22Rv1 (cell line): Measurements from ENCODE around the gene CAPN10.
A peak's percentile ranks its signal among the peaks of the same experiment; 100 is the strongest.

Source experiments
- H3K27ac ChIP-seq: fragments of 450-650 bp; 2 replicates; pipeline ENCODE4 v1.5.1; 2017
- ZFX ChIP-seq: fragments of 450-650 bp; IDR thresholded peaks from 2 replicates; pipeline ENCODE4 v1.6.1; 2017; ENCODE audit warnings: antibody characterized with exemption, borderline replicate concordance
- TF ChIP-seq, protein P1 (sequence below): fragments of 450-650 bp; IDR thresholded peaks from 2 replicates; pipeline ENCODE4 v1.5.1; 2017; ENCODE audit warnings: mild to moderate bottlenecking

Gene CAPN10

DNA sequence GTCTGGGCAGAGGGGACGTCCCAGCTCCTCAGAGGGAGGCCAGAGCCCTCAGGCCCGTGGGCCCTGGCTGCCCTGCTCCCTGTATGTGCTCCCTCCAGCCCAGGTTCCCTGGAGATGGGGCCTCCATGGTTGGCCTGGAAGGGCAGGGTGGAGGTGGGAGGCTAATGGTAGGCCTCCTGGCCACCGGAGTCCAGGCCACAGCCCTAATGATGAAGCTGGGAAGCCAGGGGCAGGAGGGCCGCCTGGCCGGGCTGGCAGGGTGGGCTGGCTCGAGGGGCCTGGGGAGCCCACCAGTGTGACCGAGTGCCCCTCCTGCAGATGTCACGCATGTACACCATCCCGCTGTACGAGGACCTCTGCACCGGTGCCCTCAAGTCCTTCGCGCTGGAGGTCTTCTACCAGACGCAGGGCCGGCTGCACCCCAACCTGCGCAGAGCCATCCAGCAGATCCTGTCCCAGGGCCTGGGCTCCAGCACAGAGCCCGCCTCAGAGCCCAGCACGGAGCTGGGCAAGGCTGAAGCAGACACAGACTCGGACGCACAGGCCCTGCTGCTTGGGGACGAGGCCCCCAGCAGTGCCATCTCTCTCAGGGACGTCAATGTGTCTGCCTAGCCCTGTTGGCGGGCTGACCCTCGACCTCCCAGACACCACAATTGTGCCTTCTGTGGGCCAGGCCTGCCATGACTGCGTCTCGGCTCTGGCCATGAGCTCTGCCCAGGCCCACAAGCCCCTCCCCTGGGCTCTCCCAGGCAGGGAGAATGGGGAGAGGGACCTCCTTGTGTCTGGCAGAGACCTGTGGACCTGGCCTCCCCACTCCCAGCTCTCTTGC lies 9.0 kb upstream of the CAPN10 start:
- no peak for TF ChIP-seq ZFX
- TF ChIP-seq, protein P1, sequence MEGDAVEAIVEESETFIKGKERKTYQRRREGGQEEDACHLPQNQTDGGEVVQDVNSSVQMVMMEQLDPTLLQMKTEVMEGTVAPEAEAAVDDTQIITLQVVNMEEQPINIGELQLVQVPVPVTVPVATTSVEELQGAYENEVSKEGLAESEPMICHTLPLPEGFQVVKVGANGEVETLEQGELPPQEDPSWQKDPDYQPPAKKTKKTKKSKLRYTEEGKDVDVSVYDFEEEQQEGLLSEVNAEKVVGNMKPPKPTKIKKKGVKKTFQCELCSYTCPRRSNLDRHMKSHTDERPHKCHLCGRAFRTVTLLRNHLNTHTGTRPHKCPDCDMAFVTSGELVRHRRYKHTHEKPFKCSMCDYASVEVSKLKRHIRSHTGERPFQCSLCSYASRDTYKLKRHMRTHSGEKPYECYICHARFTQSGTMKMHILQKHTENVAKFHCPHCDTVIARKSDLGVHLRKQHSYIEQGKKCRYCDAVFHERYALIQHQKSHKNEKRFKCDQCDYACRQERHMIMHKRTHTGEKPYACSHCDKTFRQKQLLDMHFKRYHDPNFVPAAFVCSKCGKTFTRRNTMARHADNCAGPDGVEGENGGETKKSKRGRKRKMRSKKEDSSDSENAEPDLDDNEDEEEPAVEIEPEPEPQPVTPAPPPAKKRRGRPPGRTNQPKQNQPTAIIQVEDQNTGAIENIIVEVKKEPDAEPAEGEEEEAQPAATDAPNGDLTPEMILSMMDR = no peak

DNA sequence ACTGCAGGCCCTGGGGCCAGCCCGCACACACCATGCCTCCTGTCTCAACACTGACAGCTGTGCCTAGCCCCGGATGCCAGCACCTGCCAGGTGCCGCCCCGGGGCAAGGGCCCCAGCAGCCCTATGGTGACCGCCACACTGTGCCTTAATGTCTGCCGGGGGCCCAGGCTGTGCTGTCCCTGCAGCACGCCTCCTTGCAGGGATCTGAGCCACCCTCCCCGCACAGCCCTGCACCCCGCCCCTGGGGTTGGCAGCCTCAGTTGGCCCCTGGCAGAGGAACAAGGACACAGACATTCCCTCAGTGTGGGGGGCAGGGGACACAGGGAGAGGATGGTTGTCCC lies 8.5 kb upstream of the CAPN10 start:
- TF ChIP-seq ZFX = no peak
- TF ChIP-seq, protein P1 = no peak
- H3K27ac ChIP-seq = no peak overlapping the region

More for the DNA sequence above, 9.0 kb upstream of the CAPN10 start:
- no peak overlapping the region for H3K27ac ChIP-seq

DNA sequence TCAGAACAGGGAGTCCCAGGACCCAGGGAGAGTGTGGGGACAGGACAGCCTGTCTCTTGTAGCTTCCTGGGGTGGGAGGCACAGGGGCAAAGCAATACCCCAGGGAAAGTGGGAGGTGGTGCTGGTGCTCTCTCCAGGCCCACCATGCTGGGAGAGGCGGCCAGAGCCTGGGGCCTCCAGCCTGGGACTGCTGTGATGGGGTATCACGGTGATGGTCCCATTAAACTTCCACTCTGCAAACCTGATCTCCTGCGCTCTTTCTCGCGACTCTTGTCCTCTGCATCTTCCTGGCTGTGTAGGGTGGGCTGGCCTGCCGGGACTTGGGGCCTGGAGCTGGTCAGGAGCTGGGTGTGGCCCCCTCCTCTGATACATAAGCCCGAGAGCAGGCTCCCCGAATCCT lies 8.0 kb upstream of the CAPN10 start:
- TF ChIP-seq, protein P1 = no peak
- TF ChIP-seq ZFX = no peak
- H3K27ac ChIP-seq = no peak overlapping the region; the same call in 1 of the 2 replicates

DNA sequence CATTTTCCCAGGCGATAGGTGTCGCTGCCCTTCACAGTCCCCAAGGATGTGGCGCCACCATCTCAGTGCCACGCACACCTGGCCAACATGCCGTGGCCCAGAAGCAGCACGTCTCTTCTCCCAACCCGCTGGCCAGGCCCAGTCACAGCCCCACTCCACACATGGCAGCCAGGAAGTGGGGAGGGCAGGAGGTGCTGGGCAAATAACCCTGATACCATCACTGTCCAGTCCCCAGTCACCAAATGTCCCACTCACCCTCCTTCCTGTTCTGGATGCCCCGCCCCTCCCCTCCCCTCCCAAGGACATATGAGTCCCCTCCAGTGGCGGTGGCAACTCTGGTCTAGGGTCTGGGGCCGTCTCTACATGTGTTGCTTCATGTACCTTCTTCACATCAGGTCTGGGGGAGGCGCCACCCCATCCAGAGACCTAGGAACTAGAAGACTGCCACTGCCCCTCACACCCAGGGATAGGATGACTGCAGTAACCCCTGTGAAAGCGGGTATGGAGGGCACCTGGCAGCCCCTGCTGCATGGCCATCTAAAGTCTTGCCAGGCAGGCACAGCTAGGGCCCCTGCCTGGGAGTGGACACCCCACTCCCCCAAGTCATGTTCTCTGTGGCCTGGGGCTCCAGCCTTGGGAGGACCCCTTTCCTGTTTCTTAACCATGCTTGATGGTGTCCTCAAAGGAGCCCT lies 7.3 kb upstream of the CAPN10 start:
- TF ChIP-seq, protein P1 = no peak
- no peak for TF ChIP-seq ZFX
- H3K27ac ChIP-seq = peak overlapping the region; percentile 34

DNA sequence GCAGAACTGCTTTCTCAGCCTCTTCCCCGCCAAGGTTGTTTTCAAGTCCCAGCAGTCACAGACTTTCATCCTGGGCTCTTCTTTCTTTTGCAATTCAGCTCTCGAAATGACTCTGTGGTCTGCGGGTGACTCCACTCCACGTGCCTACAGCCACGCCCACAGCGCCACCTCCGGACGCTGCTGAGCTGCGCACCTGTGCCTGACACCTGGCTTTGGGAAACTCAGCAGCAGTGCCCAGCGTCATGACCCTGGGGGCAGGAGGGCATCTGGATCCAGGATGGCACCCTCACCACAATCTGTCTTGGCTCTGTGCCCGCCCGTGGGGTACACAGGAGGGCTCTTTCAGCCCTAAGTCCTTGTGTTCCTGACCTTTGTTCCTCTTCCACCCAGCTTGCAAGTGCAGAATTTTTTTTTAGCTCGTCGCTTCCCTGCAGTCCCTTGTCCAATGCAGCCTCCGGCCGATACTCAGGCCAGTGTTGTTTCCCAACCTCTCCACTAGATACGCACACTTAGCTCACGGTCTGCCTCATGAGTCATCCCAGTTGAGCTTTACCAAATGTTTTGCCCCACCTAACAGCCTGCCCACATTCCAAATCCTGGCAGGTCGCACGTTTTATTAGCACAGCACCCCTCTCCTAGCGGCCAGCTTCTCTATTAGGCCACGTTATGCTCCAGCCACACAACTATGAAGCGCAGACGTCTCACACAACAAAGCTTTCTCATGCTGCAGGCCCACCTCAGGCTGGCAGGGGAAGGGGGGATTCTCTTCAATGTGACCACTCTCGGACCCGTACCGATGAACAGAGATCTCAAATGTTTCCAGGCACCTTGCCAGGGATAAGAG lies 6.5 kb upstream of the CAPN10 start:
- TF ChIP-seq, protein P1 = peak; percentile 58
- no peak for TF ChIP-seq ZFX
- H3K27ac ChIP-seq = peak overlapping the region; percentile 34

DNA sequence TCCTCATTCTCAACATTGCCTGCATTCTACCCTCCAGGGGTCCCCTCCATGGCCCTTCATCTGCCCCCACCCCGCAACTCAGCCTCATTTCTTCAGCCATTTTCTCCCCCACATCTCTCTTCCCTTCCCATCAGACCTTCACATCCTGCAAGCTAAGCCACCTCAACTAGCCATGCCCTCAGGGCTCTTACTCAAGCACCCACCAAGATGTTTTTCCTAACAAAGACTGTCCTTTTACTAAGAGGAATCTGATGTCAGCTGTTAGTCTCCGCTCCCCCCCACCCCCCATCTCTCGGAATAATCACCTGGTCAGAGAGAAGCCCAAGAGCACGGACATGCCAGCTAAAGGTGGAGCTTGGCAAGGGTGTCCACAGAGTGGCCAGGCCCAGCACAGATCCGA lies 4.7 kb upstream of the CAPN10 start:
- no peak overlapping the region for H3K27ac ChIP-seq

More for the DNA sequence above, 4.7 kb upstream of the CAPN10 start:
- TF ChIP-seq ZFX = no peak
- TF ChIP-seq, protein P1 = no peak
